Naive B cell (primary cell): Measurements from ENCODE around the gene IGBP1. TPM values are rescaled to one million over a fixed set of nuclear protein-coding genes. Genes with fewer than 3 reads are reported as not detected.
"Not testable (repeated sequence)": the region's sequence is repeated elsewhere in the genome, so short reads cannot be mapped to it uniquely, and the experiment has no call there.

ENCODE experiments used
- ATAC-seq, 2 donors: fragments of 150-1000 bp; cut with Tn5 transposase; 2 replicates each; pipeline ENCODE4 v1.10.0; 2021; ENCODE audit warnings: low read depth in 2 of 2, mild to moderate bottlenecking in 2 of 2, moderate library complexity in 2 of 2
- DNase-seq: peaks from one replicate; pipeline ENCODE4 v3.0.0; 2022
- H3K27ac Mint-ChIP-seq, 6 donors: one replicate each; pipeline ENCODE4 v1.8.0; 2020 to 2022; ENCODE audit warnings: mild to moderate bottlenecking in 6 of 6, mixed read lengths in 6 of 6, moderate library complexity in 5 of 6, inconsistent platforms in 2 of 6
- H3K27me3 Mint-ChIP-seq, 3 donors: one replicate each; pipeline ENCODE4 v1.8.0; 2021 to 2022; ENCODE audit warnings: mixed read lengths in 3 of 3, mild to moderate bottlenecking in 1 of 3
- H3K36me3 Mint-ChIP-seq, 2 donors: one replicate each; pipeline ENCODE4 v1.8.0; 2020 to 2022; ENCODE audit warnings: mixed read lengths in 2 of 2, inconsistent platforms in 1 of 2, mild to moderate bottlenecking in 1 of 2
- H3K4me1 Mint-ChIP-seq, 3 donors: one replicate each; pipeline ENCODE4 v1.8.0; 2020 to 2022; ENCODE audit warnings: mixed read lengths in 3 of 3, inconsistent platforms in 1 of 3, mild to moderate bottlenecking in 1 of 3, moderate library complexity in 1 of 3
- H3K4me3 Mint-ChIP-seq, 8 donors: one replicate each; pipeline ENCODE4 v1.8.0; 2020 to 2022; ENCODE audit warnings: mild to moderate bottlenecking in 8 of 8, mixed read lengths in 8 of 8, moderate library complexity in 8 of 8, inconsistent platforms in 2 of 8
- H3K9me3 Mint-ChIP-seq, 7 donors: one replicate each; pipeline ENCODE4 v1.8.0; 2020 to 2022; ENCODE audit warnings: mixed read lengths in 7 of 7, mild to moderate bottlenecking in 5 of 7, inconsistent platforms in 2 of 7, moderate library complexity in 1 of 7
- polyA plus RNA-seq, 6 donors: library from polyadenylated mRNA; unstranded; fragments of 300-500 nt; fragmentation: Illumina TruSeq; gene quantifications; one replicate each; pipeline ENCODE4 v1.2.3, GENCODE V29; 2021; ENCODE audit warnings: low read depth in 6 of 6

IGBP1 gene
- polyA plus RNA-seq, 6 donors from 2014 or later = 54.2 to 80.6 (median 61.8) TPM

- H3K27ac Mint-ChIP-seq = no peak overlapping the region
- H3K36me3 Mint-ChIP-seq = no peaks in the 10 kb centered on the region
- H3K4me1 Mint-ChIP-seq = peaks cover 6 to 11% (median 8%) of the 10 kb centered on the region in 3 donors
- no peaks in the 10 kb centered on the region for H3K27me3 Mint-ChIP-seq
- no peak overlapping the region for H3K4me3 Mint-ChIP-seq
- DNase-seq (no peak), ATAC-seq (no peak)
- H3K9me3 Mint-ChIP-seq = no peaks in the 10 kb centered on the region
These were observed 39.7 kb downstream of the IGBP1 start for GRCh38 chrX:70172964-70173363.

DNA sequence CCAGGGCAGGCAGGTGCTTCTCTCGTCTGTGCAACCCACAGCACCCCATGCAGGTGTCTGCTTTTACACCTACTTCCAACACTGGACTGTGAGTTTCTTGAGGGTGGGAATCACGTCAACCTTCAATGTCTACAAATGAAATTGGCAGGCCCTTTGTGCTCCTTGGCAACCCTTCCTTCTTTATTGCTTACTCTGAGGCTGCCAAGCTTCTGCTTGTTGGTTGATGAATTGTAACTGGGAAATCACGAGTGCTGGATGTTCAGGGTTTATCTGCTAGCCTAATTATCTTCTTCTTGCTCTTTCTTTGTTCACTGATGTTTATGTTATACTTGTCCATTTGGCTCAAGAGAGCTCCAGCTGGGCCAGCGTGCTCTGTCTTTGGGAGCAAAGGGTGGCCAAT is 41.5 kb downstream of the IGBP1 start:
- peaks cover 6 to 8% (median 8%) of the 10 kb centered on the region in 3 donors for H3K4me1 Mint-ChIP-seq
- no peaks in the 10 kb centered on the region for H3K27me3 Mint-ChIP-seq
- H3K27ac Mint-ChIP-seq = peak overlapping the region in 2 of 6 donors; percentile 67 to 82
- no peaks in the 10 kb centered on the region for H3K36me3 Mint-ChIP-seq
- DNase-seq = no peak
- H3K4me3 Mint-ChIP-seq = no peak overlapping the region
- no peak for ATAC-seq
- peaks cover 0 to 1% (median 0%) of the 10 kb centered on the region in 7 donors for H3K9me3 Mint-ChIP-seq

DNA sequence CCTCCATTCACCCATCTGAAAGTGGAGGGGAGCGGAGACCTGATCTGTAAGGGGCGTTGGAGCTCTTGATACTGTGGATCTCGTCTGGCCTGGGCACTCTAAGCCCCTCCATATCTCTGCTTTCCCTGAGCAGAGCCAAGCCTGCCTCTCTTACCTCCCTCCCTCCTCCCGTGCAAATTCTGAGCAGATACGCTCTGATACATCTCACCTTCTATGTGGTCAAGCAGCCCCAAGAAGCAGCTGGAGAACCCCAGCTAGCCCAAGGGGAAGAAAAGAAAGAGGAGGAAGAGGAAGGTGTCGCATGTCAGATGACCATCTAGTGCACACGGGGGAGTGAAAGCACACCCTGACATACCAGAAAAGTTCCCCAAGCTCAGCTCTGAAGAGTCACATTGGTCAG is 42.1 kb downstream of the IGBP1 start:
- H3K4me3 Mint-ChIP-seq = no peak overlapping the region
- no peaks in the 10 kb centered on the region for H3K27me3 Mint-ChIP-seq
- H3K9me3 Mint-ChIP-seq = peaks cover 0 to 1% (median 0%) of the 10 kb centered on the region in 7 donors
- H3K27ac Mint-ChIP-seq = no peak overlapping the region
- no peaks in the 10 kb centered on the region for H3K36me3 Mint-ChIP-seq
- H3K4me1 Mint-ChIP-seq = peaks cover 6 to 8% (median 8%) of the 10 kb centered on the region in 3 donors
- ATAC-seq = no peak
- no peak for DNase-seq

DNA sequence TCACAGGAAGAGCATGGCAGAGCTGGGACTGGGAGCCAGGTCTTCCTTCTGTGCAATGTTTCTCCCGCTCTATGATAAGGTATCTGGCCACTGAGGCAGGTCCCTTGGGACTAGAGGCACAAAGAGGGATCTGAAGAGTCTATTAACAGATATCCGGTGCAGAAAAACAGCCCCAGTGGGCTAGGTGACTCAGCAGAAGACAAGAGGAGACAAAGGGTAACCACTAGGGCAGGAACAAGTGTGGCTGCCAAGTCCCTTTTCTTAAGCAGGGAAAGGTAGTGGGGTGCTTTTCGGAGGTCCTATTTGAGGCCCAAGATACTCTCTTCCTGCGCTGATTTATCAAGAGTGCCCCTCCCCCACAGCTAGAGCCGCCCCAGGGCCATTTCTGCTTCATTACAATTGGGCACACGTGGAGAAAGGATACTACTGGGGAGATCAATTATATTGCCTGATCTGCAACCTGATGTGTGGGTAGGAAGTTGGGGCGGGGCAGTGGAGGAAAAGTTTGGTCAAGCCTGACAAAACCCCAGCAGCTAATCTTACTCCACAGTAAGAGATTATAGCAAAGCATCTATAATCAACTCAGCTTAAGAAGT is 43.8 kb downstream of the IGBP1 start, which contains the start of gene DGAT2L6:
TSS of gene DGAT2L6 (plus strand) at position 546 of the 596 bp plus-strand sequence. CDS start 100 bp downstream, outside the sequence.
- Mint-ChIP-seq H3K9me3 (peaks cover 0 to 1% (median 0%) of the 10 kb centered on the region in 7 donors), H3K27ac (peak within 1 kb of the TSS in 1 of 6 donors; percentile 71), H3K27me3 (no peaks in the 10 kb centered on the region), H3K36me3 (no peaks in the 10 kb centered on the region), H3K4me3 (peak within 1 kb of the TSS in 4 of 8 donors; percentile 19 to 29 (median 24)), H3K4me1 (peaks cover 6 to 8% (median 8%) of the 10 kb centered on the region in 3 donors)
- no peak for DNase-seq
- ATAC-seq = no peak

DNA sequence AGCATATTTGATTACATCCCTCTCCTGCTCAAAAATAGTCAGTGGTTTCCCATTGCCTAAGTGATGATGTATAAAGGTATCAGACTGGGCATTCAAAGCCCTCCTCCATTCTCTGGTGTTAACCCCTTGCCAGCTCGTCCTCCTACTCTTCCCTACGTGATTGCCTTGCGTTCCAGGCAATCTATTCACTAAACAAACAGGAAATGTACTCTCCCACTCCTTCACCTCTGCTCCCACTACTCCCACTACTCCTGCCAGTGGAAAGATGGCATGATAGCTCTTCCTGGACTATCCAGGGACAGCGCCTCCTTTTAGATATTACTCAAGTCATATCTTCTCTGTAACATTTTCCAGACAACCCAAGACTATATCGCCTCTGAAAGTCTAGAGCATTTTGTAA is 49.8 kb downstream of the IGBP1 start:
- Mint-ChIP-seq H3K27me3 (peaks cover 4 to 17% (median 12%) of the 10 kb centered on the region in 3 donors), H3K9me3 (peaks cover 0 to 1% (median 0%) of the 10 kb centered on the region in 7 donors), H3K36me3 (peaks cover 0 to 5% of the 10 kb centered on the region in 2 donors), H3K4me1 (no peaks in the 10 kb centered on the region), H3K27ac (no peak overlapping the region), H3K4me3 (no peak overlapping the region)
- DNase-seq (no peak), ATAC-seq (no peak)

DNA sequence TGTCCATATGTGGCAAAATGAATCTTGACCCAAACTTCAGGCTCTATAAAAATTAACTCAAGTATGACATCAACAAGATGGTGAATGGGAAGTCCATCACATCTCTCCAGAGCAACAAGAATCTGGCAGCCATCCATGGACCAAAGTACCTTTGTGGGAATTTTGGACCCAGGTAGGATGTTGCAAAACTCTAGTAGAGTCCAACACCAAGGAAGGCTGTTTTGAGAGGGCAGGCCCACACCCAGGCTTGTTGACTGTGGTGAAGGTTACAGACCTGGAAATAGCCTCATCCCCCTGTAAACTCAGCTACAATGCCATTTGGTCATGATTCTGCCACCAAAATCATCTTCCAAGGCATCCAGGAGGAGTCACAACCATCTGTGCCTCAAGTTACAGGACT is 57.0 kb downstream of the IGBP1 start:
- Mint-ChIP-seq H3K4me3 (no peak overlapping the region), H3K36me3 (peaks cover 11 to 12% of the 10 kb centered on the region in 2 donors), H3K4me1 (no peaks in the 10 kb centered on the region), H3K9me3 (peaks cover 6 to 18% (median 11%) of the 10 kb centered on the region in 7 donors), H3K27ac (no peak overlapping the region), H3K27me3 (peaks cover 3 to 15% (median 4%) of the 10 kb centered on the region in 3 donors)
- no peak for ATAC-seq
- DNase-seq = no peak

DNA sequence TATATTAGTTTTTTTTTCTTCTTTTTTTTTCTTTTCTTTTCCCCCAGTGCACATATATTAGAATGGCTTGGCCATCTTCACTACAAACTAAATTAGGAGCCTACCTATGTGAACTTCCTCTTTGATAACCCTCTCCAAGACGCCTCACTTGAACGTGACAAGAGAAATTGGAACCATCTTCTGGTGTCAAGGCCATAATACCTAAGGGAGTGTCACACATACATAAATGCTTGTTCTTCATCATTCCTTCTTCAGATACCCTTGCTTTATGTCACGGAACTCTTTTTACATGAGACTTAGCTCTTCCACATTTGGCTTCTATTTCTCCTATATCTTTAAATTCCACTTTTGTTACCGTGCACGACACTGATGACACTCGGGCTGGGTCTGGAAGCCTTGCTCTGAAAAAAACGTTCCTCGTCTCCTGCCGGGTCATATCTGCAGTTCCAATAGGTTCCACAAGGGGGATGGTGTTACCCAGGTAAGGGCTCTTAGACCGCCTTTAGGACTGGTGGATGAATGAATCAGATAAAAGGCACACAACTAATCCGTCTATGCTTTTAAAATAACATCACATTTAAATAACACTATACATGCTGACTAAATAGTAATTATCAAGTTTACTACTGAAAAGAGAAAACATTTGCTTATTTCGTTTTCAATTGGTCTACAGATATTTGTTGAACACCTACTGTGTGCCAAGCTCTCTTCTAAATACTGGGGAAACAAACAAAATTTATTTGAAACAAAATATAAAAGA is 63.9 kb downstream of the IGBP1 start:
- no peaks in the 10 kb centered on the region for H3K36me3 Mint-ChIP-seq
- ATAC-seq (peak; percentile 60 to 66), DNase-seq (peak; percentile 40)
- H3K4me3 Mint-ChIP-seq = peak overlapping the region in 2 of 8 donors; percentile 26 to 57
- H3K27ac Mint-ChIP-seq = peak overlapping the region in 1 of 6 donors; percentile 4
- no peaks in the 10 kb centered on the region for H3K27me3 Mint-ChIP-seq
- peaks cover 0 to 5% (median 0%) of the 10 kb centered on the region in 7 donors for H3K9me3 Mint-ChIP-seq
- H3K4me1 Mint-ChIP-seq = peaks cover 0 to 6% (median 5%) of the 10 kb centered on the region in 3 donors

GRCh38 chrX:70201732-70202131 is 68.5 kb downstream of the IGBP1 start:
- no peak overlapping the region for H3K4me3 Mint-ChIP-seq
- DNase-seq (no peak), ATAC-seq (no peak)
- H3K27me3 Mint-ChIP-seq = peaks cover 6 to 14% (median 9%) of the 10 kb centered on the region in 3 donors
- H3K27ac Mint-ChIP-seq = no peak overlapping the region
- H3K9me3 Mint-ChIP-seq = peaks cover 0 to 4% (median 0%) of the 10 kb centered on the region in 7 donors
- H3K4me1 Mint-ChIP-seq = peaks cover 0 to 6% (median 5%) of the 10 kb centered on the region in 3 donors
- no peaks in the 10 kb centered on the region for H3K36me3 Mint-ChIP-seq

DNA sequence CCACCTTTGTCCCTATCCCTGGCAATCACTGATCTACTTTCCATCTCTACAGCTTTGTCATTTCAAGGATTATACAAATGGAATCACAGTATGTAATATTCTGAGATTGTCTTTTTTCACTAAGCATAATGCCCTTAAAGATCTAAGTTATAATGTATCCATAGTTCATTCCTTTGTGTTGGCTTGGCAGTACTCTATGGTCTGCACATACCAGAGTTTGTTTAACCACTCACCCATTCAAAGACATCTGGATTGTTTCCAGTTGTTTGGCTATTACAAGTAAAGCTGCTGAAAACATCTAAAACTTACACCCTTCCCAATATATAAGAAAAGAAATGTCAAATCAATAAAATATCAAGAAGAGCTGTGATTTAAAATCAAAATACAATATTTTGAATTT is 75.2 kb downstream of the IGBP1 start:
- Mint-ChIP-seq H3K4me1 (no peaks in the 10 kb centered on the region), H3K4me3 (no peak overlapping the region)

GRCh38 chrX:70209570-70209969 is 76.3 kb downstream of the IGBP1 start:
- H3K4me3 Mint-ChIP-seq, ATAC-seq, H3K4me1 Mint-ChIP-seq, H3K27me3 Mint-ChIP-seq, H3K36me3 Mint-ChIP-seq, DNase-seq, H3K27ac Mint-ChIP-seq: not testable (repeated sequence)
- H3K9me3 Mint-ChIP-seq = peaks cover 0 to 12% (median 0%) of the 10 kb centered on the region in 7 donors

More for the DNA sequence above, 75.2 kb downstream of the IGBP1 start:
- peaks cover 0 to 12% (median 2%) of the 10 kb centered on the region in 7 donors for H3K9me3 Mint-ChIP-seq
- no peak for ATAC-seq
- H3K36me3 Mint-ChIP-seq = no peaks in the 10 kb centered on the region
- DNase-seq = no peak
- peaks cover 6 to 9% (median 6%) of the 10 kb centered on the region in 3 donors for H3K27me3 Mint-ChIP-seq
- no peak overlapping the region for H3K27ac Mint-ChIP-seq

Other genes starting within 250 kb of the IGBP1 start
- gene AWAT2, start 83.5 kb upstream of the IGBP1 start, polyA plus RNA-seq = not detected
- not detected for gene OTUD6A, start 71.0 kb upstream of the IGBP1 start, polyA plus RNA-seq
- not detected for gene DGAT2L6, start 44.0 kb downstream of the IGBP1 start, polyA plus RNA-seq
- not detected for gene AWAT1, start 101.2 kb downstream of the IGBP1 start, polyA plus RNA-seq
- not detected for gene P2RY4, start 126.8 kb downstream of the IGBP1 start, polyA plus RNA-seq
- gene ARR3, start 134.9 kb downstream of the IGBP1 start, polyA plus RNA-seq = not detected
- under 1 TPM in 1 of 6 donors, not detected in 5; 0.26 TPM for gene RAB41, start 148.7 kb downstream of the IGBP1 start, polyA plus RNA-seq
- 10 to 100 TPM; 12.8 to 26.1 (median 17.6) TPM for gene PDZD11, start 156.5 kb downstream of the IGBP1 start, polyA plus RNA-seq
- gene KIF4A, start 156.7 kb downstream of the IGBP1 start, polyA plus RNA-seq = not detected